Fibroblast of skin of right quadriceps (primary cell): ENCODE results near the gene NFKBIE.
"Not testable (repeated sequence)": the region's sequence is repeated elsewhere in the genome, so short reads cannot be mapped to it uniquely, and the experiment has no call there.

Experiments used
- DNase-seq: peaks from one replicate; pipeline ENCODE4 v3.0.0-alpha.2; 2013

The NFKBIE gene

DNA sequence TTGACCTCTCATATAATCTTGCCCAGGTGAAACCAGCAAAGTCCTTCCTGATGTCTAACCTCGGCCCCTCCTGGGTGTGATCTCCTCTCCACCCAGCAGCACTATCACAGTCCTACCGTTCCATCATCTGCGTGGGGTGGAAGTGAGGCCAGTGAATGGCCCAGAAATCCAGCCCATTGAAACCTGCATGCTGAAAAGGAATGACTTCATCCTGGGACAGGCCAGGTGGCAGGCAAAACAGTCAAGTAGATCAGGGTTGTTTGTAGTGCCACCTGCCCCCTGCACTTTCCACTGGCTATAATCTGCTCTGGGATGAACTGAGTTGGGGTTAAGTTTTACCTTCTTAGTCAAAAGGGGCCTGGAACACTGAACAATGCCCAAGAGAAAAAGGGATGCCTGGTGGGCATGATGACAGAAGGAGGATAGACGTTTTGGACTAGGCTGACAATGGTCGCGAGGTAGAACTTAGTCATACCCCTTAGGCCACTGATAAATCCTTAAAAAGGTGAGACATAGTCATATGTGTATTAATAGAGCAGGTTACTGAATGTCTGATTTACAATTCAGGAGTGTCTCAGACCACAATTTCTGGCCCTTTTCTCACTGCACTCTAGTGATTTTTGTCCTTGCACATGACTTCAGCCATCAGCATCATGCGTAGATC is 26.5 kb downstream of the NFKBIE start:
- no peak for DNase-seq

DNA sequence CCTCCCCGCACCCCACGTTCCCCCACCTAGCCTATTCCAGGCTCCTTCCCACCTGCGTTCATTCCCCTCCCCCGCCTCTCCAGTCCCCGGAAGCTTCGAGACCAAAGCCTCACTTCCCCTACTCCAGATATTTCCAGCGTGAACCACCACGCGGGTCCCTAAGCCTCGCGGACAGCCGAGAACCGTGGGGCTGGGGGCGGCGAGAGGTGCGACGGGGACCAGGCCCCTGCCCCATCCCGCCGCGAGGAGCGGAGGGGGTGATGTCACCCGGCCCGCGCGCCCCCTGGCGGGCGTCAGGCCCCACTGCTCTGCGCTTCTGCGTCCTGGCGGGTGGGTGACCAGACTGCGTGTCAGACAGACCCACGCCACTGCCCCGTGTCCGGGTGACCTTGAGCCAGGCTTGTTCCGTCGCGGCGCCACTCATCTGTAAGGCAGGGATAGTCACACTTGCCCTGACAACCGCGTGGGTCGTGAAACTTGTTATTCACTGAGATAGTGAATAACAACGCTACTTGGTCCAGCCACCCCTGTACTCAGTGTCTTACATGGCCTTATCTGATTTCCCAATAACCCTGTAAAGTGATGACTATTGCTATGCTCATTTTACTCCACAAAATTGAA is 27.4 kb downstream of the NFKBIE start:
- DNase-seq: peak; percentile 62

DNA sequence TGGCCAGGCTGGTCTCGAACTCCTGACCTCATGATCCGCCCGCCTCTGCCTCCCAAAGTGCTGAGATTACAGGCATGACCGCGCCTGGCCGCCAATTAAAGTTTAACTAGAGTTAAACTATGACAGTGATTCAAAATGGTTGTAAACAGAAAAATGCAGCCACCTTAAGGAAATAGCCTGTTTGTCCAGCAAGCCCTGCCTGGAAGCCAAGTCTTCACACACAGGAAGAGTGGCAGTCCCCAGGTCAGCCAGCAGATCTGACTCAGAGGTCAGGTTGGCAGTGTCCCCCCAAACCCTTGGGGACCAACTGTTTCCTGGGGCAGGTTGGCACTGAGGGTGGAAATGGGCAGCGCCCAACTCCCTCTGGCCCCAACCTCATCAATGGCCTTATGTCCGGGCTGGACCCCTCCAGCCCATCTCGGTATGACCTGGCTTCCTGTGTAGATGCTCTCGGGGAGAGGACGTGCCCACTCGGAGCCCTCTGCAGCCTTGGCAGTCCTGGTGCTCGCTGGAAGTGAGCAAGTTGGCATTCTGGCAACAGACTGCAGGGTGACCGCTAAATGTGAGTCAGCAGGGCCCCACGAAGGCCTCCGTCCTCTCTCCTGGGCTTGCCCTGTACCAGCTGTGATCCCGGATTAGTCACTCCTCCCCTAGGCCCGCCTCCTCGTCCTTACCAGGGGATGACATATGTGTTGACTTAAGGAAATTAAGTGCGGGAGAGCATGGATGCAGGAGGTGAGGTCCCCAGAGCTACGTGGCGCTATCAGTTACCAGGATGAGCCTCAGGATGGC is 28.1 kb downstream of the NFKBIE start:
- DNase-seq: peak; percentile 91

DNA sequence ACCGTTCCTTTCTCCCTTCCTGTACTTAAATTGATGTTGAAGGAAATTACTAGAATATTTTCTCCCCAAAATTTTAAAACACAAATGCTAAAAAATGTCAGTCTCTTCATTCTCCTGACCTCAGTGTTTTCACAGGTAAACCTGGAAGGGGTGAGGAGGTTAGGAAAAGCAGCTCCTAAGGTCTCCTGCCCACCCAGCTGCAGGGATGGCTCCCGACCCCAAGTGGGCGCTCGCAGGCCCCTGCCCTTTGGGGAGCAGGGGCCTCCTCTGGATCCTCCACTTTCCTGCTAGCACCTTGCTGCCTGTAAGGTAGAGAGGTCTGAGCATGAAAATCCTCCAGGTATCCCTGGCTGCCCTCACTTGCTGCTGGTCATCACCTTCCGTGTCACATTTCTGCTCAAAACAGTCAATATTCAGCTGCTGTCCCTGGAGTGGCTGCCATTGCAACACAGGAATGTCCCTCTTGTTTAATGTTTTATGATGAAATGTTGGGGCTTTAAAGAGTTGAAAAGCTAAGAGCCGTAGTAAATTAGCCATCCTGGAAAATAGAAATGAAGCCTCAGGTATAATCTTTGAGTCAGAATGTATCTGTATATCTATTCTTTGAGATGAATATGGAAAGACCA is 29.3 kb downstream of the NFKBIE start:
- no peak for DNase-seq

DNA sequence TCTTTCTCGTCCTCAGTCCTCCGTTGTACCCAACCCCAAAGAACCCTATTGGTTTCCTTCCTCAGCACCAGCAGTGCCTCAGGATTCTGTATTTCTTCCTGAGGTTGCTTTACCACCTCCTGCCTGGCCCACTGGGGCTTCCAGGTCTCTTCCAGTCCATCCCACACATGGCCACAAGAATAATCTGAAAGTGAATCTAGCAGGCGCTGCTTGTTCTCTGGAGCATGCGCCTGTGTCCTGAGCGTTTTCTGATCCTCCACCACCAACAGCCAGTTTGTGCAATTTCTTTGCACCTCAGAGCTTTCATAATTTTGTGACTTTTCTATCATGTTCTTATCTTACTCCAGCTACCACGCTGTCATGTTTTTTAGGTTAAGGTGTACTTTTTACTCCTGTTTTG is 30.1 kb downstream of the NFKBIE start:
- DNase-seq: no peak

DNA sequence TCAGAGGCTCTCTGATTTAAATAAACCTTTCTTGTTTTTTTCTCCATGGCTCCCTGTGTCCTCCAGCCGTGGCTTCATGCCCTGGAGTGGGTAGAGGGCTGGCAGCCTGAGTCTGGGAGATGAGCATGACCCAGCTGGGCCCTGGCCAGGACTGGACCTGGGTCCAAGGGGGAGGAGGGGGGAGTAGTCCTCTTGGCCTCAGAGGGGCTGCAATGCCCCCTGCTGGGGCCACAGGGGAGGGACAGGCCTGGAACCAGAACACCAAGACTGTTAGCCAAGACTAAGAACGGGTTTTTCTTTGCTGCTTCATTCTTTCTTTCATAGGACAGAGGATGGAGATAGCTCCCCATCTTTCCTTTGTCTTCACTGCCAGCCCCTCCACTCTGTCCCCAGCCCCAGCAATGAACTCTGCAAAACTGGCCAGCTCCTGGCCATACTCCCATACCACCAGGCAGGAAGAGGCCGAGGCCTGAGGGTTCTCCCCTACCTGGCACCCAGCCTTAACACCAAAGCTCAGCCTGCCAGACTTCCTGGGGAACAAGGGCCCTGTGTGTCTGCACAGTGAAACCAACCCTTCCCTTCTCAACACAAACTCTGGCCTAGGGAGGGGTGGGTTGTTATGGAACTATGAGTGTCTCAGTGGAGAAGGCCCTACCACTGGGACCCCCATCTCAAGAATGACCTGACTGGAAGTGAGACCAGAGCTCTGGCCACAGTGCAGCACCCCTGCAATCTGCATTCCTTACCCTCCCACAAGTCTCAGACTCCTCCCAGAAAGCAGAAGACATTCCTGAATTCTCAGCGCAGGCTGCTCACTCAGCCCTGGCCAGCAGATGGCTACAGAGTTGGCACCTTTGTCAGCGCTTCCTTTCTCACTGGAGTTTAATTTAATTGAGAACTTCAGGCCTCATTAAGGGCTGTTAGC is 31.0 kb downstream of the NFKBIE start:
- peak; percentile 72 for DNase-seq

DNA sequence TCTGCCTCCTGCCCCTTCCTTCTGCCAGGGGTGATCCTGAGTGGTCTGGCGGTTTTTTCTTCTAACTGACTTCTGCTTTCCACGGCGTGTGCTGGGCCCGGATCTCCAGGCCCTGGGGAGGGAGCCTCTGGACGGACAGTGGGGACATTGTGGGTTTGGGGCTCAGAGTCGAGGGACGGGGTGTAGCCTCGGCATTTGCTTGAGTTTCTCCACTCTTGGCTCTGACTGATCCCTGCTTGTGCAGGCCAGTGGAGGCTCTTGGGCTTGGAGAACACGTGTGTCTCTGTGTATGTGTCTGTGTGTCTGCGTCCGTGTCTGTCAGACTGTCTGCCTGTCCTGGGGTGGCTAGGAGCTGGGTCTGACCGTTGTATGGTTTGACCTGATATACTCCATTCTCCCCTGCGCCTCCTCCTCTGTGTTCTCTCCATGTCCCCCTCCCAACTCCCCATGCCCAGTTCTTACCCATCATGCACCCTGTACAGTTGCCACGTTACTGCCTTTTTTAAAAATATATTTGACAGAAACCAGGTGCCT is 31.7 kb downstream of the NFKBIE start:
- DNase-seq: no peak

DNA sequence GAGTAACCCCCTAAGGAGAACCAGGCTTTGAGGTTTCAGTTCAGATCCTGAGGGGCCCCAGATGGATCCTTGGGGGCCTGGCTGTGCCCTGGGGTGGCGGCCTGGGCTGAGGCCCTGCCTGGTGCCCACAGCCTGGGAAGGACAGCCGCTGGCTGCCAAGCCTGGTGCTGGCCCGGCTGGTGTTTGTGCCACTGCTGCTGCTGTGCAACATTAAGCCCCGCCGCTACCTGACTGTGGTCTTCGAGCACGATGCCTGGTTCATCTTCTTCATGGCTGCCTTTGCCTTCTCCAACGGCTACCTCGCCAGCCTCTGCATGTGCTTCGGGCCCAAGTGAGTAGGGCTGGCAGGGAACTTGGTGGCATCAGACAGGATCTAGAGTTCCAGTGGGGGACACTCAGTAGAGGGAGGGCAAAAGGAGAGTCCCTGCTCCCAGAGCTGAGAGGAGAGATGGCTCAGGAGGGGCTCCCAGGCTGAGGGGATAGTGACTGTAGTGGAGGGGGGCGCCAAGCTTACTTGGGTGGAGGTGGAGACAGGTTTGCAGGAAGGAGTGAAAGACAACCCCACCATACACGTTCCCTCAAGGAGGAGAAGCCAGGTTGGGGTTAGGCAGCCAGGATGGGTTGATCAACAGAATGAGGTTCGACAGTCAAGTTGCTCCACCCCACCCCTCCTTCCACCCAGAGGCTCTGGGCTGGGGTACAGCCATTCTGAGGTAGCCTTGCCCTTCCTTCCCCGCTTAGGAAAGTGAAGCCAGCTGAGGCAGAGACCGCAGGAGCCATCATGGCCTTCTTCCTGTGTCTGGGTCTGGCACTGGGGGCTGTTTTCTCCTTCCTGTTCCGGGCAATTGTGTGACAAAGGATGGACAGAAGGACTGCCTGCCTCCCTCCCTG is 32.4 kb downstream of the NFKBIE start:
- DNase-seq: no peak

DNA sequence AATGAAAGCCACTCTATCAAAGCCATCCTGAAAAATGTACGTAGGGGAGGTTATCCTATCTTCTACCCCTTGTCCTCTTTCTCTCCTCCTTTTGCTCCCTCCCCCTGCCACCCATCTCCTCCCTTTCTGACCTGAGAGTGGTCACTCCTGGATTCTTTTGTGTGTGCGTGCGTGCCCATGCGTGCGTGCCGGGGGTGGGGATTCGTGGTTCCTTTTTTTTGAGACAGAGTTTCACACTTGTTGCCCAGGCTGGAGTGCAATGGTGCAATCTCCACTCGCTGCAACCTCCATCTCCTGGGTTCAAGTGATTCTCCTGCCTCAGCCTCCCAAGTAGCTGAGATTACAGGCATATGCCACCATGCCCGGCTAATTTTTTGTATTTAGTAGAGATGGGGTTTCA is 33.9 kb downstream of the NFKBIE start:
- DNase-seq: not testable (repeated sequence)

DNA sequence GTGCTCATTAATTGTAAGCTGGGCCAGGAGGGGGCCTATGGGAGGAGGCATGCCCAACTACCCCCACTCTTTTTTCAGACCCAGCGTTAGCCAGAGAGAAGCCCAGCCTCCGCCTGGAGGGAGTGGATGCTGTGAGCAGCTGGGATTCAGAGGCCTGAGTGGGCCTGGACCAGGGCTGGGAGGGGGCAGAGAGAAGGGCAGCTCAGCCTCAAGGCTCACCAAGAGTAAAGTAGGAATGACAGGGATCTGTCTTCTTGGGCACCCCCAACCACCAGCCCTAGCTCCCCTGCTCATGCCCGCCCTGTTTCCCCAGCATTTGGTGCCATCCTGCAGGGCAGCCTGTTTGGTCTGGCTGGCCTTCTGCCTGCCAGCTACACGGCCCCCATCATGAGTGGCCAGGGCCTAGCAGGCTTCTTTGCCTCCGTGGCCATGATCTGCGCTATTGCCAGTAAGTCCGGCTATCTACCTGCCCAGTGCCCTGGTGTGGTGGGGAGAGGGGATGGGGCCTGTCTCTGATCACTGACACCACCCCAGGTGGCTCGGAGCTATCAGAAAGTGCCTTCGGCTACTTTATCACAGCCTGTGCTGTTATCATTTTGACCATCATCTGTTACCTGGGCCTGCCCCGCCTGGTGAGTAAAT is 35.2 kb downstream of the NFKBIE start:
- no peak for DNase-seq

DNA sequence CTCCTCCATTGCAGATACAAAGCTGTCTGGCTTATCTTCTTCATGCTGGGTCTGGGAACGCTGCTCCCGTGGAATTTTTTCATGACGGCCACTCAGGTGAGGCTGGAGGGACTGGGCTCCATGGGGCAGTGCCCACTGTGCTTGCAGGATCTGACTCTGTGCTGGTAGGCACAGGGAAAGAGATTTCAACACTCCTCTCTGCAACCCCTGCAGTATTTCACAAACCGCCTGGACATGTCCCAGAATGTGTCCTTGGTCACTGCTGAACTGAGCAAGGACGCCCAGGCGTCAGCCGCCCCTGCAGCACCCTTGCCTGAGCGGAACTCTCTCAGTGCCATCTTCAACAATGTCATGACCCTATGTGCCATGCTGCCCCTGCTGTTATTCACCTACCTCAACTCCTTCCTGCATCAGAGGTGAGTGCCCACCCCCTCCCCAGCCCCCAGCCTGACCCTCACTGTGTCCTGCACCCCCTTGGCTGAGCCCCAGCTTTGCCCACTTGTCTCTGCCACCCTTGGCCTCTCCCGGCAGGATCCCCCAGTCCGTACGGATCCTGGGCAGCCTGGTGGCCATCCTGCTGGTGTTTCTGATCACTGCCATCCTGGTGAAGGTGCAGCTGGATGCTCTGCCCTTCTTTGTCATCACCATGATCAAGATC is 35.8 kb downstream of the NFKBIE start:
- DNase-seq: no peak

DNA sequence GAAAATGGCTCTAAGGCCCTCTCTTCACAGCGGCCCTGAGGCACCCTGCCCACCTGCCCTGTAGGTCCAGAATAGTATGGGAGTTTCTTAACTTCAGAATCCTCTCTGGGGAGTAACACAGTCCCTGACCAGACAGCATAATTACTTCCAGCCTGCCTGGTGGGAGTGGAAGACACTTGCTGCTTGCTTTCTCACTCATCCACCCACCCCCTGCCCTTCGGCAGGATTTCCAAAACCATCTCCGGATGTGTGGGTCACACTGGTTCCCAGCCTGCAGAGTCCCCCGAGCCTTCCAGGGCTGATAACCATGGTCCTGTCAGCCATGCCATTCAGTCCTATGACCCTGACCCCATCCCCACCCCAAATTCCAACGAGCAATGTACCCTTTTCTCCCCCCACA is 36.5 kb downstream of the NFKBIE start:
- no peak for DNase-seq

DNA sequence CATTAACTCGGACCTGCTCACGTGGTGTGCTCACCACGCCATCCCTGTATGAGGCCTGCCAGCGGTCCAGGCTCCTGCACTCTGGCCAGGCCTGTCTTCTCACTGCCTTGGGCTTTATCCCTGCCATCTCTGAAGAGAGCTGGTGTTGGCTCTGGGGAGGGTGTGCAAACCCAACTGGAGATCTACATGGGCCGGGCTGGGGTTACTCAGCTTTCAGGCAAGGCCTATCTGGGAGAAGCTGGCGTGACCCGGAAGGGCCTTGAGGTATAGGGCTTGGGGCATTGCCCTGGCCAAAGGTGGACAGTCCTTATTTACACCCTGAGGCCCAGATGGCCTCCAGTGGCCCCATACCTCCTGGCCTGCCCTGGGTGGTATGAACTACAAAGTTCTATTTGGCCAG is 36.9 kb downstream of the NFKBIE start:
- DNase-seq: no peak

DNA sequence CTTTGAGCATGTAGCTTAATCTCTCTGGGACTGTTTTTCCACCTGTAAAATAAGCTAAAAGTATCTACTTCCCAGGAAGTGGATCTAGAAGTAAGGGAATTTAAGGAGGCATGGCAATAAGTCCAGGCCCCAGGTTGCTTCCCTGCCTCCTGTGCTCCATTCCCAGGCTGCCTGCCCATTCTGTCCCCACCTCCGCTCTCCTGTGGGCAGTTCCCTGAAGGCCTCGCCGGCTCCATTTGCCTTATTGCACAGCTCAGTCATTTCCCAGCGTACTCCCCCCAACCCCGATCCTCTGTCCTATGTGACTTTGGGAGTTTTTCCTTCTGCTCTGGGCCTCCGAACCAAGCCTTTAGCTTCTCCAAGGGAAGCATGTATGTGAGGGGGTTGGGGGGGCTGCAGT is 37.3 kb downstream of the NFKBIE start:
- no peak for DNase-seq

DNA sequence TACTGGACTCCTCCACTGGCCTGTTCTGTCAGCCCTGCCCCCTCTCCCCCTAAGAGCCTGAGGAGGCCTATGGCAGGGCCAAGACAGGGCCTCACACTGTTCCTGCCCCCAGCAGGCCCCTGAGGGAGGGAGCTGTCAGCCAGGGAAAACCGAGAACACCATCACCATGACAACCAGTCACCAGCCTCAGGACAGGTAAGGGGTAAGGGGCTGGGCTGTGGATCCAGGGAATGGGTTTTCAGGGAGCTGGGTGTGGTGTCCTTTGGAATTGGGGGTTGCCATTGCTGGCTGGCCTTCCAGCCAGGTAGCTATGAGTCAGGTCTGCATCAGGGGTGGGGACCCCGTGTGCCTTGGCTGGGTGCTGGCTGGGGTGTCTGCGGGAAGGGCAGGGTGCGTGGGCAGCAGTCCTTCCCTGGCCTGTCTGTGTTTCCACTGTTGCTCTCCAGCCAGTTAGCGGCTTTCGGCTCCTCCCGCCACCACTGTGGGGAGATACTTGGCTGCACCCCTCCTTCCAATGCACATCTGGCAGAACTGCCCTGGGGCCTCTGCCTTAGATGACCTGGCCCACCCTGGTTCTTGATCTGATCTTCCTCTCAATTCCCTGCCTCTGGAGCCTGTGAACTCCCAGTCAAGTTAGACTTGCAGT is 38.1 kb downstream of the NFKBIE start:
- DNase-seq: no peak

DNA sequence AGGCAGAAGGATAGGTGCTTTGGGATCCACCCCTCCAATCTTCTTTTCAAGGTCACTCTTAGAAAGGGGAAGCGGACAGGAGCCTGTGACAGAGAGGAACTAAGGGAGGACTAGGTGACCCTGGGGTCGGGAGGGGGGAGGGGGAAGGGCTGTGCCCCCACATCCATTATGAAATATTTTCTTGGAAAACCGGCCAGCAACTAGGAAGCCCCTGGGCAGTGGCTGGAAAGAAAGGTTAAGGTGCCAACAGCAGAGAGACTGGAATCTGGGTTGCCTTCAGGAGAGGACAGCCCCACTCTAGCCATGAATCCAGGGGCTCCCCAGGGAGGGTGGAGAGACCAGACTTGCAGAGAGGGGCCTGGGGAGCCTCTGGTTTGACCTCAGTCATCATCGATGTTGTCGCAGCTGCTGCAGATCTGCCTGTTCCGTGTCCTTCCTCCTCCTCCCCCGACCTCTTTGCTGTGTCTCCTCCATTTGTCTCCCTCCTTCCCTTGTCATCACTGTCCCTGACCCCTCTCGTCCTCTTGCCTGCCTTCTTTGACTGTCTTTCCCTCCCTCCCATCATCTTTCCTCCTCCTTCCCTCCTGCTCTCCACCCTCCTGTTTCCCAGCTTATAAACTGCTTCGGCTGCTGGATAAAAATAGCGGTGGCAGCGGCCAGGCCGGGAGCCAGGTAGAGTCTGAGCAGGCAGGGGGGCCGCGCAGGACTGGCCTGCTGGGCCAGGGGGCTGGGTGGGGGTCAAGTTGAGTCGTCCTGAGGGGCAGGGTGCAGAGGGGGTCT is 38.8 kb downstream of the NFKBIE start:
- DNase-seq: no peak

DNA sequence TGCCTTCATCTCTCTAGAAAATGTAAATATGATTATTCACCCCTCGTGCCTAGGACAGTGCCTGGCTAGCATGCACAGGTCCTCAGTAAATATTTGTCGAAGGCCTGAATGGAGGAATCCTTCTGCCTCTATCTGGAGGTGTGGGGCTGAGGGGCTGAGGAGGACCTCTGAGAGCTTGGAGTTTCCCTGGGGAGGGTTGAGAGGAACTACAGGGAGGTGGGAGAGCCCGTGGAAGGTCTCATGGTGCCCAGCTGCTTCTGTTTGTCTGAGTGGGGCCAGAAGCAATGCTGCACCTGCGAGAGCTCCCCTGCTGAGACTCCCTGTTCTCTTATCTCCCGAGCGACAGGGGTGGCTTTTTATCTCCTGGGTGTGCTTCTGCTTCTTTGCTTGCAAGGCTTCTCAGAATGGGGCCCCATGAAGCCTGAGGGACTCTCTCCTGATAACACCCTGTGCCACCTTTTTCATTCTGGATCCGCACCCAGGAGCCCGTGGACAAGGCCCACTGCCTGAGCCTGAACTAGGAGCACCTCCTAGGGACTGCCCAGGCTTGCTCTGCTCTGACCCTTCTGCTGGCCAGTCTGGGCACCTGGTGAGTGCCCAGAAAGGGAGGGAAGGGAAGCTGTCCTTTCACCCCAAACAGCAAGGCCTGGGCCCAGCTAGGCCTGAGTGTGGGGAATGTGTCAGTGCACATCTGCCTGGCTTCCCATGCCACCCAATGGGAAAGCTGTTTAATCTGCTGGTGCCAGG is 39.6 kb downstream of the NFKBIE start:
- no peak for DNase-seq

DNA sequence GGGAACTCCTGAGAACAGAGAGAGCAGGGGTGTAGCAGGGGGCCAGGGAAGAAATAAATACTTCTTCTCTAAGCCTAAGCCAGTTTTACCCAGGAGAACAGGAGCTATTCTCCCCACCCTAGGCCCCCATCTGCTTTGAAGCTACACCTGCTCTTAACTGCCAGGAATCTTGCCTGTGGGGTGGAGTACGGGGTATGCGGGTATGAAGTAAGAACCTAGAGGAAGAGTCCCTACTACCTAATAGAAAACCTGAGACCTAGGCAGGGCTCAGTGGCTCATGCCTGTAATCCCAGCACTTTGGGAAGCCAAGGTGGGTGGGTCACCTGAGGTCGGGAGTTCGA is 40.4 kb downstream of the NFKBIE start:
- no peak for DNase-seq
